Naive B cell (primary cell): ENCODE data around the gene GIGYF2. TPM values are rescaled to one million over a fixed set of nuclear protein-coding genes. Genes with fewer than 3 reads are reported as not detected.

Experiments
- ATAC-seq, 2 donors: fragments of 150-1000 bp; cut with Tn5 transposase; 2 replicates each; pipeline ENCODE4 v1.10.0; 2021; ENCODE audit warnings: low read depth in 2 of 2, mild to moderate bottlenecking in 2 of 2, moderate library complexity in 2 of 2
- DNase-seq: peaks from one replicate; pipeline ENCODE4 v3.0.0; 2022
- H3K27ac Mint-ChIP-seq, 6 donors: one replicate each; pipeline ENCODE4 v1.8.0; 2020 to 2022; ENCODE audit warnings: mild to moderate bottlenecking in 6 of 6, mixed read lengths in 6 of 6, moderate library complexity in 5 of 6, inconsistent platforms in 2 of 6
- H3K27me3 Mint-ChIP-seq, 3 donors: one replicate each; pipeline ENCODE4 v1.8.0; 2021 to 2022; ENCODE audit warnings: mixed read lengths in 3 of 3, mild to moderate bottlenecking in 1 of 3
- H3K36me3 Mint-ChIP-seq, 2 donors: one replicate each; pipeline ENCODE4 v1.8.0; 2020 to 2022; ENCODE audit warnings: mixed read lengths in 2 of 2, inconsistent platforms in 1 of 2, mild to moderate bottlenecking in 1 of 2
- H3K4me1 Mint-ChIP-seq, 3 donors: one replicate each; pipeline ENCODE4 v1.8.0; 2020 to 2022; ENCODE audit warnings: mixed read lengths in 3 of 3, inconsistent platforms in 1 of 3, mild to moderate bottlenecking in 1 of 3, moderate library complexity in 1 of 3
- H3K4me3 Mint-ChIP-seq, 8 donors: one replicate each; pipeline ENCODE4 v1.8.0; 2020 to 2022; ENCODE audit warnings: mild to moderate bottlenecking in 8 of 8, mixed read lengths in 8 of 8, moderate library complexity in 8 of 8, inconsistent platforms in 2 of 8
- H3K9me3 Mint-ChIP-seq, 7 donors: one replicate each; pipeline ENCODE4 v1.8.0; 2020 to 2022; ENCODE audit warnings: mixed read lengths in 7 of 7, mild to moderate bottlenecking in 5 of 7, inconsistent platforms in 2 of 7, moderate library complexity in 1 of 7
- polyA plus RNA-seq, 6 donors: library from polyadenylated mRNA; unstranded; fragments of 300-500 nt; fragmentation: Illumina TruSeq; gene quantifications; one replicate each; pipeline ENCODE4 v1.2.3, GENCODE V29; 2021; ENCODE audit warnings: low read depth in 6 of 6

GIGYF2 gene, protein sequence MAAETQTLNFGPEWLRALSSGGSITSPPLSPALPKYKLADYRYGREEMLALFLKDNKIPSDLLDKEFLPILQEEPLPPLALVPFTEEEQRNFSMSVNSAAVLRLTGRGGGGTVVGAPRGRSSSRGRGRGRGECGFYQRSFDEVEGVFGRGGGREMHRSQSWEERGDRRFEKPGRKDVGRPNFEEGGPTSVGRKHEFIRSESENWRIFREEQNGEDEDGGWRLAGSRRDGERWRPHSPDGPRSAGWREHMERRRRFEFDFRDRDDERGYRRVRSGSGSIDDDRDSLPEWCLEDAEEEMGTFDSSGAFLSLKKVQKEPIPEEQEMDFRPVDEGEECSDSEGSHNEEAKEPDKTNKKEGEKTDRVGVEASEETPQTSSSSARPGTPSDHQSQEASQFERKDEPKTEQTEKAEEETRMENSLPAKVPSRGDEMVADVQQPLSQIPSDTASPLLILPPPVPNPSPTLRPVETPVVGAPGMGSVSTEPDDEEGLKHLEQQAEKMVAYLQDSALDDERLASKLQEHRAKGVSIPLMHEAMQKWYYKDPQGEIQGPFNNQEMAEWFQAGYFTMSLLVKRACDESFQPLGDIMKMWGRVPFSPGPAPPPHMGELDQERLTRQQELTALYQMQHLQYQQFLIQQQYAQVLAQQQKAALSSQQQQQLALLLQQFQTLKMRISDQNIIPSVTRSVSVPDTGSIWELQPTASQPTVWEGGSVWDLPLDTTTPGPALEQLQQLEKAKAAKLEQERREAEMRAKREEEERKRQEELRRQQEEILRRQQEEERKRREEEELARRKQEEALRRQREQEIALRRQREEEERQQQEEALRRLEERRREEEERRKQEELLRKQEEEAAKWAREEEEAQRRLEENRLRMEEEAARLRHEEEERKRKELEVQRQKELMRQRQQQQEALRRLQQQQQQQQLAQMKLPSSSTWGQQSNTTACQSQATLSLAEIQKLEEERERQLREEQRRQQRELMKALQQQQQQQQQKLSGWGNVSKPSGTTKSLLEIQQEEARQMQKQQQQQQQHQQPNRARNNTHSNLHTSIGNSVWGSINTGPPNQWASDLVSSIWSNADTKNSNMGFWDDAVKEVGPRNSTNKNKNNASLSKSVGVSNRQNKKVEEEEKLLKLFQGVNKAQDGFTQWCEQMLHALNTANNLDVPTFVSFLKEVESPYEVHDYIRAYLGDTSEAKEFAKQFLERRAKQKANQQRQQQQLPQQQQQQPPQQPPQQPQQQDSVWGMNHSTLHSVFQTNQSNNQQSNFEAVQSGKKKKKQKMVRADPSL (N-terminal part only)
- 10 to 100 TPM in 5 of 6 donors, 1 to 10 TPM in 1; 9.6 to 33.6 (median 18.3) TPM for polyA plus RNA-seq

DNA sequence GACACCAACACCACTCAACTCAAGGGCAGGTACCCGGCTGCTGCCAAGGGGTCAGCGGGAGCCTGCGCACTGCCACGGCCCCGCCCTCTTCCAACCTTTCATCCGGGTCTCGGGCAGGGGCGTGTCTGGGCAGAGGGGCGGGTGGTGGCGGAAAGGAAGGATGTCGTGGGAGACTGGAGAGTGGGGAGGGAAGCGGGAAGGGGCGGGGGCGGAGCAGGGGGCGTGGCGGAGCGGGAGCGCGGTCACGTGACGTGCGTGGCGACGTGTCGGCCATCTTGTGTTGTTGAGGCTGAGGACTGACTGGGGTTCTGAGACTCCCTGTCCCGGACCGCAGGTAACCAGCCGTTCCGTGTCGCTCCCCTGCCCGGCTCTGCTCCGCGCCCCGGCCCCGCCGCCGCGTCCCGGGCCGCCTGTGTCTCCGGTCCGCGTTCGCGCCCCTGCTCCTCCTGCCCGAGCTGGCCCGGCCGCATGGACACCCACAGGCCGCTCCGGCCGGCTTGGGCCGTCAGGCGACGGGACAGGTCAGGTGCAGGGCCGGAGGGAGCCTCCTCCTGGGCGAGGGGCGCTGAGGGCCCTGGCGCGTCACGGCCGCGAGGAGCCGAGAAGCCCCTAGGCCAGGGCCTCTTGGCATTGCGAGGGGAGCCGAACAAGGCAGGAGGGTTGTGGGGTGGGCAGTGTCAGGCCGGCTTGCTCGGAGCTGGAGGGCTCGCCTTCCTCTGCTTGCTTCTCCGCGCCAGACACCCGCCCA, at the start of gene GIGYF2:
TSS of gene GIGYF2 (plus strand) at position 273 of the 748 bp plus-strand sequence. CDS start 37,867 bp downstream, outside the sequence.
- ATAC-seq (peak; percentile 89 to 90), DNase-seq (peak; percentile 81)
- peaks cover 0 to 6% of the 10 kb centered on the region in 2 donors for H3K36me3 Mint-ChIP-seq
- H3K27me3 Mint-ChIP-seq: no peaks in the 10 kb centered on the region
- H3K9me3 Mint-ChIP-seq: peaks cover 0 to 10% (median 0%) of the 10 kb centered on the region in 7 donors
- H3K27ac Mint-ChIP-seq: peak within 1 kb of the TSS; percentile 87 to 96 (median 90)
- peak within 1 kb of the TSS; percentile 86 to 96 (median 94) for H3K4me3 Mint-ChIP-seq
- H3K4me1 Mint-ChIP-seq: peaks cover 25 to 38% (median 35%) of the 10 kb centered on the region in 3 donors

DNA sequence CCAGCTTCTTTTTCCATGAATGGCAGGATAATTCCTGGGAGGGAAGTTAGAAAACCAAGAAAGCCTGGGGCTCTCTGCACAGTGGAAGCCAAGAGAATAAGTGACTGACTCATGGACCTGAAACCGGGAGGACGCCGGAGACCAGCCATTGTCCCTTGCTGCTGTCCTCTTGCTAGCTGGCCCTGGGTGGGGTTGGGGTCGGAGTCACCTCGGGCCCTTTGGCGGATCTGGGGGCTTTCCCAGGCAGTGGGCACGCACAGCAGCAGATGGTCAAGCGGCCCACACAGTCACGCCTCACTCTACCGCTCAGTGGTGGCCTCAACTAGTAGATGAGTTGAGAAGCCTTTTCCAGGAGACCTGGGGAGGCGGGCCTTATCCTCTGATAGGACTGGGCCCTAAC, 48.1 kb upstream of the GIGYF2 start:
- Mint-ChIP-seq H3K36me3 (no peaks in the 10 kb centered on the region), H3K4me1 (no peaks in the 10 kb centered on the region), H3K9me3 (no peaks in the 10 kb centered on the region), H3K27ac (no peak overlapping the region), H3K27me3 (peaks cover 4 to 28% (median 13%) of the 10 kb centered on the region in 3 donors), H3K4me3 (no peak overlapping the region)
- DNase-seq: no peak
- ATAC-seq: no peak

DNA sequence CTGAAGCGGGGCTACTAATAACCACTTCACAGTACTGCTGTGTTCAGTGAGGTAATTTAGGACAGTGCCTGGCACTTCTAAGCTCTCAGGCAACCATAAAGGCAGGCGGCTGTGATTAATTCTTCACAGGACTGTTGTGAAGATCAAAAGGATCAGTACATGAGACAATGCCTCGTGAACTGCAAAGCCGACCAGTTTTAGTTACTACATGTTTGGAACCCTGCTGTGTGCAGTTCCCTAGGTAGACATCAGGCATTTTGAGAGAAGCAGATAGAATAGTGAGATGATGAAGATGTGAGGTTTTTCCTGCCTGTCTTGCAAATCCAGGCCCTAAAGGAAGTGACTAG, 44.7 kb upstream of the GIGYF2 start:
- Mint-ChIP-seq H3K9me3 (no peaks in the 10 kb centered on the region), H3K36me3 (no peaks in the 10 kb centered on the region), H3K27ac (no peak overlapping the region), H3K27me3 (peaks cover 0 to 19% (median 0%) of the 10 kb centered on the region in 3 donors), H3K4me3 (no peak overlapping the region), H3K4me1 (no peaks in the 10 kb centered on the region)
- DNase-seq (no peak), ATAC-seq (no peak)

DNA sequence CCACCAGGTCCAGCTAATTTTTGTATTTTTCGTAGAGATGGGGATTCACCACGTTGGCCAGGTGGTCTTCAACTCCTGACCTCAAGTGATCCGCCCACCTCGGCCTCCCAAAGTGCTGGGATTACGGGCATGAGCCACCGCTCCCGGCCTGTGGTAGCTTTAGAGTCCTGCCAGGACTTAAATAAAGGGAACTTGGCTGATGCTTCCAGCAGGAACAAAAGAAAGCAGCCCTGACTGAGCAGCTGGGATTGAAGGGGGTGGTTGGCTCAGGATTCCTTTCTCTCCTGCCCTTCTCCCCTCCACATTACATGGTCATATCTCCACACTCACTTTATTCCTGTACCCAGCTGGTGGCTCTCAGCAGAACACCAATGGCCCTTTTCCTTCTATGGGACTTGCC, 43.7 kb upstream of the GIGYF2 start:
- no peaks in the 10 kb centered on the region for H3K4me1 Mint-ChIP-seq
- no peak overlapping the region for H3K27ac Mint-ChIP-seq
- H3K9me3 Mint-ChIP-seq: no peaks in the 10 kb centered on the region
- H3K4me3 Mint-ChIP-seq: no peak overlapping the region
- no peaks in the 10 kb centered on the region for H3K36me3 Mint-ChIP-seq
- peaks cover 0 to 12% (median 4%) of the 10 kb centered on the region in 3 donors for H3K27me3 Mint-ChIP-seq
- ATAC-seq: no peak
- no peak for DNase-seq

DNA sequence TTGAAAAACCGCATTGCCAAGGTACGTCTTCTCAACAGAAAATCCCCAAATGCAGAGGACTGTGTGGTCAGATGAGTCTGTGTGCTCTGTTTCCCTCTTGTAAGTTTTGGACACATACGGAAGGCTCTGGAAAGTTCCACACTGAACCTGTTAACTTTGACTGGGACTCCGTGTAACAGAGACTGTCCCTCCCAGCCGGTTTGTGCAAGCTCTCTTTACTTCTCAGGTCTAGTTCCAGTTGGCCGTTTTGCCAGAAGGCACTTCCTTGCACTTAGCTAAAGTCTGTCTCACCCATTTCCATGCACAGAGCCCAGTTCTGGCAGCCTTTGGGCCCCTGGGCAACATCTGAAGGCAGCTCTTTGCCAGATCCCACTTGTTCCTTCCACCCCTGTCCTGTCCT, 41.7 kb upstream of the GIGYF2 start:
- no peak for ATAC-seq

DNA sequence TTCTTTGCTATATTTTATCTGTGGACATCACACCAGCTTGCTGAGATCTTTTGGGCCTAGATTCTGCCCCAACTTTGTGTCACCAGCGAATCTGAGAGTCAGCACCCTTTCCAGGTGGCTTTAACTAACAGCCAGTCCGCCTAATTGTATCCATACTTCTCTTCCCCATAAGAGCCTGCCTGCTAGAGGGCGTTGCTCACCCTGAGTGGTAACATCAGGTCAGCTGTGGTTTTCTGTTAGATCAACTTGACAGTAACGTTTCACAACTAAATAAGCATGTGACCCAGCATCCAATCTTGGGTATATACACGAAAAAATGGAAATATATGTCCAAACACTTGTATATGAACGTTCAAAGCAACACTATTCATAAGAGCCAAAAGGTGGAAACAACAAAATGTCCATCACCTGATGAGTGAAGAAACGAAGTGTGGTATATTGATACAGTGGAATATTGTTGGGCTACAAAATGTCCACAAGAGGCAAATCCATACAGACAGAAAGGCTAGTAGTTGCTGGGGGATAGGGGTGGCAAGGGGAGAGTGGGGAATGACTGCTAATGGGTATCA, 38.8 kb upstream of the GIGYF2 start:
- no peaks in the 10 kb centered on the region for H3K36me3 Mint-ChIP-seq
- H3K4me3 Mint-ChIP-seq: no peak overlapping the region
- peaks cover 0 to 27% (median 25%) of the 10 kb centered on the region in 3 donors for H3K27me3 Mint-ChIP-seq
- ATAC-seq (no peak), DNase-seq (no peak)
- no peaks in the 10 kb centered on the region for H3K4me1 Mint-ChIP-seq
- H3K27ac Mint-ChIP-seq: no peak overlapping the region
- H3K9me3 Mint-ChIP-seq: peaks cover 0 to 3% (median 0%) of the 10 kb centered on the region in 7 donors

More for the DNA sequence above, 41.7 kb upstream of the GIGYF2 start:
- no peaks in the 10 kb centered on the region for H3K4me1 Mint-ChIP-seq
- H3K27ac Mint-ChIP-seq: no peak overlapping the region
- no peak overlapping the region for H3K4me3 Mint-ChIP-seq
- DNase-seq: no peak
- H3K9me3 Mint-ChIP-seq: no peaks in the 10 kb centered on the region
- no peaks in the 10 kb centered on the region for H3K36me3 Mint-ChIP-seq
- H3K27me3 Mint-ChIP-seq: peaks cover 0 to 18% (median 9%) of the 10 kb centered on the region in 3 donors

DNA sequence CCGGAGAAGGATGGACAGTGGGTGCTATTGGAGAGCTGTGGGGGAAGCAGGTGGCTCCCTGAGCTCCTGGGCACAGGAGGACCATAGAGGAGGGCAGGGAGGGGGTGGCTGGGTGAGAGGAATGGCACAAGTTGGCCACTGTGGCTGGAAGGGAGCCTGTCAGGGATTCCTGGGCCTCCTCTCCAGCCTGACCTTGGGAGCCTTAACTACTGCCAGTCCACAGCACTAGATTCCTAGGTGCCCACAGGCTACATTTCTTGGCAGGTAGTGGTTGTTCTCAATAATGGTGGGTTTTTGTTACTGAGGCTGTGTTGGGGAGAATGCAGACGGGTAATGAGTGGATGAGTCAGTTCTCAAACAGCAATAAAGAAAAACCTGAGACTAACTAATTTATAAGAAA, 37.8 kb upstream of the GIGYF2 start:
- Mint-ChIP-seq H3K4me3 (no peak overlapping the region), H3K4me1 (no peaks in the 10 kb centered on the region), H3K9me3 (peaks cover 0 to 3% (median 0%) of the 10 kb centered on the region in 7 donors), H3K27ac (no peak overlapping the region), H3K27me3 (peaks cover 0 to 27% (median 25%) of the 10 kb centered on the region in 3 donors), H3K36me3 (no peaks in the 10 kb centered on the region)
- ATAC-seq (no peak), DNase-seq (no peak)

DNA sequence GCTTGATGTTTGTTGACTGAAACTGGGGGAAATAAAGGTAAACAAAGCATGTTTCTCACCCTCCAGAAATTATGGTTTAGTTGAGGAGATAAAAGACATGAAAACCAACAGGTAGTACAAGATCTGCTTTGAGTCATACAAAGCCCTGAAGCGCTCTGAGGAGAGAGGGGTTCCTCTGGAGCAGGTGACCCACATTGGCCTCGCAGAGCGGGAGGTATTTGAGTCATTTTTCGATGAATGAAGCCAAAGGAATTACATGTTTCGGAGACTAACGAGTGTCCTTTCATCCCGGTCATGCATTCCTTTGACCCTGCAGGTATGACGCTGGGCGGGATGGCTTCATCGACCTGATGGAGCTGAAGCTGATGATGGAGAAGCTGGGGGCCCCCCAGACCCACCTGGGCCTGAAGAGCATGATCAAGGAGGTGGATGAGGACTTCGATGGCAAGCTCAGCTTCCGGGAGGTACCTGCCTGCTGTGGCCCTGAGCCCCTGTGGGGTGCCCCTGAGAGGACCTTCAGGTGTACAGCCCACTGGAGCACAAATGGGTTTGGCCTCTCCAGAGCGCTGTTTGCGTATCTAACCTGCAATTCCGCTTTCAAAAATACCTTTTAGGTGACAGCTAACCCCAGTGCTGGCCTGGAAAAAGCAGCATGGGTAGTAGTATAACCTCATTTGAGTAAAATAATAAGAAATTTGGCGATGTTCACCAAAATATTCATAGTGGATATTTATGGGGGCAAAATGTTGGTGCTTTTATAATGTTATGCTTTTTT, 34.5 kb upstream of the GIGYF2 start:
- H3K9me3 Mint-ChIP-seq: peaks cover 0 to 3% (median 0%) of the 10 kb centered on the region in 7 donors
- H3K4me3 Mint-ChIP-seq: no peak overlapping the region
- ATAC-seq (no peak), DNase-seq (no peak)
- H3K36me3 Mint-ChIP-seq: no peaks in the 10 kb centered on the region
- H3K27me3 Mint-ChIP-seq: peaks cover 6 to 31% (median 27%) of the 10 kb centered on the region in 3 donors
- no peak overlapping the region for H3K27ac Mint-ChIP-seq
- no peaks in the 10 kb centered on the region for H3K4me1 Mint-ChIP-seq

DNA sequence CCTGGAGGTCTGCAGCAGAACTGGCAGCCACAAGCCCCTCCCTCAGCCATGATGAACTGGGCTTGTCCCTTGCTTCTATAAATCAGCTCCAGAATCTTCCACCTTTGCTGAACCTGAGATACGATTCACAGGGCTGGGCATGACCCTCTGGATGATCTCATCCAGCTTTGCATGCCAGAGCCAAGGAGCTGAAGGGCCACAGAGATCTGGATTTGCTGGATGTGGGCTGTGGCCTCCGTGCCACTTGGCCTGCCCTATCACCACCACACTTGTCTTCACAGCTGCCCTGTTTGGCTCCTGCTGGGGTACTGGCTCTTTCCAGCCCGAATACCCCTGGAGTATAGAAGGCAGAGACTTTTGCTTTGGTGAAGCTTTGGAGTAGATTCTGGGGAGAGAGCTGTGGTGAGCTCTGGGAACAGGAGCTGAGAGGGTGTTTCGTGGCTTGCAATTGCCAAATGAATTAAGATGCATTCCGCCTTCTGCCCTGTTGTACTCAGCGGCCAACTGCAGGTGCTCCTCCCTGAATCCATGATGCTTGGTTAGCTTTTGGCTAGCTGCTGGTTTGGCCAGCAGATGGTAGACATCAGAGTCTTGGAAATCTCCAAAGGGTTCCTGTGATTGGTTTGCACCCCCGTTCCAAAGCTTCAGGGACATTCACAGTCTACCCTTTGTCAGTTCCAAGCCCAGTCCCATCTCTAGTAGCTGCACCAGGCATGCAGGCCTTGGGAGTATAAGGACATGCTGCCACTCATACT, 30.9 kb upstream of the GIGYF2 start:
- peaks cover 0 to 1% (median 0%) of the 10 kb centered on the region in 7 donors for H3K9me3 Mint-ChIP-seq

DNA sequence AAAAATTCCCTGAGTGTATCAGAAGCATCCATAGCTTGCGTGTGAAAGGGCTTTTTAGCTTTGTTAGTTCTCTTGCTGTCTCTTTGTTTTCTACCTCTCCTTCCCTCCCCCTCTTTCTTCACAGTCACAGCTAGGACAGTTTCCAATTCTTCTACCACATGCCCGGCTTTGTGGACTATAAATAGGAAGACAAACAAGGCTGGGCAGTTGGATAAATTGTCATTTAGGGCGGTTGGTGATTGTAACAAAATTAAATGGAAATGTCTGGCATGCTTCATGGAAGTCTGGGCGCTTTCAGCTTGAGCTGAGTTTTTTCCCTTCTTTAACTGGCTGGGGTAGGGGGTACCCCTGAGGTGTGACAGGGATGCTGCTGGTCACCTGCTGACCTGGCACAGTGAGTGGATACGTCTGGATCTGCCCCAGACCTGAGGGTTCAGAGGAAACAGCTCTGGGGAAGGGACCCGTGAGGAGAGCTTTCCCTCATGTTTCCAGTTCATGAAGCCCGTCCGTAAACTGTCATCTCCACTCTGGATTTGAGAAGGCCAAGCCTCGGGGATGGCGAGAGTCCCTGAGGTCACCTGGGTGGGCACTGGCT, 29.0 kb upstream of the GIGYF2 start:
- ATAC-seq (no peak), DNase-seq (no peak)
- Mint-ChIP-seq H3K9me3 (no peaks in the 10 kb centered on the region), H3K27me3 (peaks cover 6 to 31% (median 19%) of the 10 kb centered on the region in 3 donors), H3K4me1 (no peaks in the 10 kb centered on the region), H3K36me3 (no peaks in the 10 kb centered on the region), H3K27ac (no peak overlapping the region), H3K4me3 (no peak overlapping the region)

More for the DNA sequence above, 30.9 kb upstream of the GIGYF2 start:
- DNase-seq (no peak), ATAC-seq (no peak)
- Mint-ChIP-seq H3K4me3 (no peak overlapping the region), H3K36me3 (no peaks in the 10 kb centered on the region), H3K27ac (no peak overlapping the region), H3K4me1 (no peaks in the 10 kb centered on the region), H3K27me3 (peaks cover 6 to 45% (median 23%) of the 10 kb centered on the region in 3 donors)
